ENCODE data around the gene EZR. TPM values are rescaled to one million over a fixed set of nuclear protein-coding genes. Genes with fewer than 3 reads are reported as not detected.

The EZR gene
- total and polyA plus RNA-seq, 2 of the 8 experiments (the other 6 are each of a cell fraction or from before 2014, with no cell fraction given), result 122 to 286 TPM

GRCh38 chr6:158722176-158722729 is 96.9 kb downstream of the EZR start:
- no peaks in the 10 kb centered on the region for H3K23me2 ChIP-seq (ENCODE audit: low read depth, low read length)
- no peaks in the 10 kb centered on the region for H3K36me3 ChIP-seq (ENCODE audit: control insufficient read depth in 2 of 4, insufficient read depth in 4 of 4, low read length in 3 of 4)
- 89% methylated on average over 5 of the region's 5 CpGs; no CpG with 5 or more reads in 1 of the 2 experiments for WGBS, 2 experiments (ENCODE audit: extremely low coverage in 1 of 2, insufficient coverage in 1 of 2, insufficient read length in 1 of 2, insufficient replicate concordance in 2 of 2, low coverage in 1 of 2, low lambda C conversion rate in 2 of 2, missing lambda C conversion rate in 1 of 2)
- H2BK12ac ChIP-seq (ENCODE audit: low read depth, low read length), result no peak overlapping the region
- H4K20me1 ChIP-seq (replicated peaks in 1 of 2; ENCODE audit: control insufficient read depth in 1 of 2, insufficient read depth in 2 of 2, low read length in 2 of 2), result no peaks in the 10 kb centered on the region
- no peak overlapping the region for H4K91ac ChIP-seq (replicated peaks; ENCODE audit: insufficient read length, low read length)
- no peak for TF ChIP-seq USF2 (IDR thresholded peaks at IDR 0.05; ENCODE audit: low read length)
- no peak for TF ChIP-seq CBX8 (IDR thresholded peaks at IDR 0.05; ENCODE audit: borderline replicate concordance, low read depth, low read length)
- TF ChIP-seq CHD2 (IDR thresholded peaks at IDR 0.05; ENCODE audit: low read length), result no peak
- no peak for TF ChIP-seq SIX5 (IDR thresholded peaks at IDR 0.05; ENCODE audit: low read depth, low read length)
- TF ChIP-seq SIRT6 (IDR thresholded peaks at IDR 0.05; ENCODE audit: low read length), result no peak
- no peak for TF ChIP-seq BACH1 (IDR thresholded peaks at IDR 0.05; ENCODE audit: low read length)
- TF ChIP-seq KDM5A (IDR thresholded peaks at IDR 0.05; ENCODE audit: low read length), result no peak
- H3K56ac ChIP-seq (replicated peaks; ENCODE audit: insufficient read length, low read depth, low read length), result no peak overlapping the region
- no peak overlapping the region for H3K27ac ChIP-seq (ENCODE audit: low read depth, low read length)
- no peak overlapping the region for H3K18ac ChIP-seq (ENCODE audit: extremely low read depth, low read length)
- H3K4me3 ChIP-seq (ENCODE audit: extremely low read depth in 1 of 4, insufficient read depth in 2 of 4, low read depth in 3 of 4, low read length in 4 of 4), result no peak overlapping the region
- H2AK5ac ChIP-seq (ENCODE audit: low read depth, low read length), result no peak overlapping the region
- no peak overlapping the region for H2BK20ac ChIP-seq (ENCODE audit: low read length)
- H4K5ac ChIP-seq (ENCODE audit: insufficient read length, low read depth, low read length), result no peak overlapping the region
- no peak overlapping the region for H2BK120ac ChIP-seq (replicated peaks; ENCODE audit: low read depth, low read length)
- no peak overlapping the region for H2BK5ac ChIP-seq (ENCODE audit: low read depth, low read length)
- FAIRE-seq (no peak), DNase-seq (ENCODE audit: low read depth in 1 of 2, low spot score in 2 of 2) (no peak)
- no peak overlapping the region for H3K4me2 ChIP-seq (ENCODE audit: insufficient read depth in 1 of 2, low read depth in 2 of 2, low read length in 2 of 2)
- CTCF ChIA-PET (ENCODE audit: partially characterized antibody), result interaction anchor here (0.6 to 1.6 kb wide), 10 partner anchors 9 to 412 kb away, joined by 3 to 5 read pairs (median 3); no protein-coding TSS in a partner anchor
- no peaks in the 10 kb centered on the region for H3K27me3 ChIP-seq (replicated peaks in 1 of 4; ENCODE audit: control insufficient read depth in 3 of 4, extremely low read depth in 1 of 4, insufficient read depth in 3 of 4, low read length in 3 of 4)
- H3K4ac ChIP-seq (replicated peaks; ENCODE audit: insufficient read length, low read depth, low read length), result no peak overlapping the region
- peaks cover 0 to 7% (median 3%) of the 10 kb centered on the region in 4 experiments; a peak in 4 of 7 replicates for H3K4me1 ChIP-seq (replicated peaks in 1 of 4; ENCODE audit: control insufficient read depth in 3 of 4, insufficient read depth in 4 of 4, low read length in 3 of 4)
- no peaks in the 10 kb centered on the region for H3K9me3 ChIP-seq (ENCODE audit: insufficient read depth in 2 of 2, low read depth in 1 of 2, low read length in 1 of 2)
- H3K14ac ChIP-seq (ENCODE audit: insufficient read length), result no peak overlapping the region
- no peak overlapping the region for H3K9ac ChIP-seq (replicated peaks in 1 of 4; ENCODE audit: extremely low read depth in 1 of 4, low read depth in 3 of 4, low read length in 3 of 4)
- no peaks in the 10 kb centered on the region for H3K79me1 ChIP-seq (ENCODE audit: low read depth, low read length)
- no peak overlapping the region for H2AFZ ChIP-seq (ENCODE audit: low read length)
- H3K79me2 ChIP-seq (ENCODE audit: control insufficient read depth in 1 of 2, insufficient read depth in 2 of 2, low read length in 2 of 2), result no peaks in the 10 kb centered on the region
- no peak overlapping the region for H4K8ac ChIP-seq (ENCODE audit: extremely low read depth, insufficient read depth, low read length)
- no peak overlapping the region for H3K23ac ChIP-seq (ENCODE audit: insufficient read length)
- no peak overlapping the region for H2BK15ac ChIP-seq (ENCODE audit: low read length)
- POLR2A ChIA-PET (ENCODE audit: partially characterized antibody), result interaction anchor here (0.7 to 5.6 kb wide), 3 partner anchors 8 to 51 kb away, joined by 3 to 38 read pairs (median 4); no protein-coding TSS in a partner anchor
